Stimulated activated CD4-positive, alpha-beta T cell treated with anti-CD3 and anti-CD28 coated beads, Interleukin-4, amount 100 ng/mL, for 4 hours (primary cell): Measurements from ENCODE around the gene COX17.

ENCODE experiments used
- DNase-seq, 2 experiments: peaks; one replicate each; pipeline ENCODE4 v3.0.0-alpha.2; 2020

The COX17 gene

GRCh38 chr3:119642746-119643473, 34.3 kb downstream of the COX17 start:
- DNase-seq: no peak

GRCh38 chr3:119641416-119641815, 35.8 kb downstream of the COX17 start:
- no peak for DNase-seq

GRCh38 chr3:119639494-119640350, 37.5 kb downstream of the COX17 start:
- DNase-seq: no peak

- no peak for DNase-seq
Measured at GRCh38 chr3:119637679-119638477, 39.3 kb downstream of the COX17 start.

GRCh38 chr3:119636891-119637611, 40.2 kb downstream of the COX17 start:
- no peak for DNase-seq

- no peak for DNase-seq
Measured at GRCh38 chr3:119636249-119636648, 41.0 kb downstream of the COX17 start.

- no peak for DNase-seq
Measured at GRCh38 chr3:119635719-119636118, 41.5 kb downstream of the COX17 start.

- DNase-seq: no peak
Measured at GRCh38 chr3:119632829-119633228, 44.4 kb downstream of the COX17 start.

- DNase-seq: no peak
Measured at GRCh38 chr3:119632216-119632615, 45.0 kb downstream of the COX17 start.

GRCh38 chr3:119631516-119631915, 45.7 kb downstream of the COX17 start:
- DNase-seq: no peak

GRCh38 chr3:119630880-119631329, 46.3 kb downstream of the COX17 start:
- no peak for DNase-seq

GRCh38 chr3:119630128-119630879, 46.9 kb downstream of the COX17 start:
- DNase-seq: no peak

- no peak for DNase-seq
Measured at GRCh38 chr3:119628816-119629445, 48.3 kb downstream of the COX17 start.

GRCh38 chr3:119628390-119628789, 48.8 kb downstream of the COX17 start:
- DNase-seq: no peak

- DNase-seq: no peak
Measured at GRCh38 chr3:119627461-119627860, 49.7 kb downstream of the COX17 start.

- DNase-seq: no peak
Measured at GRCh38 chr3:119626196-119626595, 51.0 kb downstream of the COX17 start.

- no peak for DNase-seq
Measured at GRCh38 chr3:119625451-119626153, 51.6 kb downstream of the COX17 start.

- DNase-seq: no peak
Measured at GRCh38 chr3:119624002-119624720, 53.0 kb downstream of the COX17 start.

GRCh38 chr3:119620899-119621298, 56.3 kb downstream of the COX17 start:
- DNase-seq: no peak
